Stimulated activated CD8-positive, alpha-beta memory T cell treated with anti-CD3 and anti-CD28 coated beads, Interleukin-7, amount 100 ng/mL, for 24 hours (primary cell): Measurements from ENCODE around the gene RAPGEF4.

Experiments used
- DNase-seq: peaks from one replicate; pipeline ENCODE4 v3.0.0-alpha.2; 2020; ENCODE audit warnings: low read depth

RAPGEF4 gene

DNA sequence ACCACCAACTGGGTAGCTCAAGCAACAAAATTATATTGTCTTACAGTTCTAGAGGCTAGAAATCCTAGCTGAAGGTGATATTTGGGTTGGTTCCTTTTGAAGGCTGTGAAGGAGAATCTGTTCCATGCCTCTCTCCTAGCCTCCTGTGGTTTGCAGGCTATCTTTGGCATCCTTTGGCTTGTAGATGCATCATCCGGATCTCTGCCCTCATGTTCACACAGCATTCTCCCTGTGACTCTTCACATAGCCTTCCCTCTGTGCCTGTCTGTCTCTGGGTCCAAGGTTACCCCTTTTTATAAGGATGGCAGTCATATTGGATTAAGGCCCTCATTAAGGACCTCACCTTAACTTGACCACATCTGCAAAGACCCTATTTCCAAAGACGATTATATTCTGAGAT lies 261.4 kb downstream of the RAPGEF4 start:
- DNase-seq: no peak

DNA sequence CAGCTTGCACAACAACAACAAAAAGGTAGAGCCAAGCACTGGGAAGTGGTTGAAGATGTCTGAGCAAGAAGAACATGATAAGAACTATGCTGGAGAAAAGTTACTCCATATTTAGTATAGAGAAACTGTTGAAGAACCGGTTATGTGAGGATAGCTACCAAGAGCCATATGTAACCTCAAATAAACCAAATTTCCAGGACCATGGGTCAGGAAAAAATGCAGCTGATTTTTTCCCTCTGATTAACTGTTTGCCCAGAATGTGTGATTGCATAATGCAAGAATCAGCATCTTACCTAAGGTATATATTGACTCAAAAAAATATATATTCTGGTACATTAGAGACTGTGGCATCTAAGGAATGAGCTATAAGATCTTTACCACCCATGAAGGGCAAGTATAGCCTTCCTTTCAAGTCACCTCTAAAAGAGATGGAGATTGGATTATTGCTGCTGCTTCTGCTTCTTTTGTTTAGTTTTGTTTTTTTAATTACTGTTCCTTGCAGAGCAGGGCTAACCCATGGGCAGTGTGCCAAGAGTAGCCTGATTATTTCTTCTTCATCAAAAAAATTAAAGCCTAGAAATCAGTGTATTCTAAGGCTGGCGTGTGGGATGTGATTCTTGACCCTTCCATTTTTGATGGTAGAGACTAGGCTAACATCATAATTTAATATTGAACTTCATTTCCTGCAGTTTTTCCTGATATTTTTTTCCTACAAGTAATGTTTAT lies 263.1 kb downstream of the RAPGEF4 start:
- no peak for DNase-seq

DNA sequence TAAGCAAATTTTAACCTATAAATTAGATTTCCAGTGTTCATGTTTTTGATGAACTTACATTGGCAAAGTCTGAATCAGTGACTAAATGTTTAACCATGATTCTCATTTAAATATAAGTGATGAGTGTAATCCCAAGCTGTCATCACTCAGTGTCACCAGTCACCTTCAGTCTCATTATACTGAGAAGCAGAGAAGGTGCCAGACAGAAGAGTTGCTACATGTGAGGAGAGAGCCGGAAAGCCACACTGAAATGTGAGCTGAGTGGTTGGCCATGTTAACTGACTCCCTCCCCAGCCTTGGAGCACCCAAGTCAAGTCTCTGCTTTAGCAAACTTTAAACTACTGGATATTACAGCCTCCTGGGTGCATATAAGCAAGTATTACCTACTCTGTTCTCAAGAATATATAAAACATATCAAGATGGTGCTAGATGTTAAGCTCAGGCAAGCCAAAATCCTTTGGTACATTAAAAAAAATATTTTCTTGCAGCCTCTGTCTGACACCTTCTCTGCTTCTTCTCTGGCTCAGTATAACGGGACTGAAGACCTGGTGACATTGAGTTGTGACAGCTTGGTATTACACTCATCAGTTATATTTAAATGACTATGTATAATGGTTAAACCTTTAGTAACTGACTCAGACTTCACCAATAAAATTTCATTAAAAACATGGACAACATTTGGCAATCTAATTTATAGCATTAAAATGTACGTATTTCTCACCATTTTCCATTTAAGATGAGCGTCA lies 264.2 kb downstream of the RAPGEF4 start:
- DNase-seq: no peak

DNA sequence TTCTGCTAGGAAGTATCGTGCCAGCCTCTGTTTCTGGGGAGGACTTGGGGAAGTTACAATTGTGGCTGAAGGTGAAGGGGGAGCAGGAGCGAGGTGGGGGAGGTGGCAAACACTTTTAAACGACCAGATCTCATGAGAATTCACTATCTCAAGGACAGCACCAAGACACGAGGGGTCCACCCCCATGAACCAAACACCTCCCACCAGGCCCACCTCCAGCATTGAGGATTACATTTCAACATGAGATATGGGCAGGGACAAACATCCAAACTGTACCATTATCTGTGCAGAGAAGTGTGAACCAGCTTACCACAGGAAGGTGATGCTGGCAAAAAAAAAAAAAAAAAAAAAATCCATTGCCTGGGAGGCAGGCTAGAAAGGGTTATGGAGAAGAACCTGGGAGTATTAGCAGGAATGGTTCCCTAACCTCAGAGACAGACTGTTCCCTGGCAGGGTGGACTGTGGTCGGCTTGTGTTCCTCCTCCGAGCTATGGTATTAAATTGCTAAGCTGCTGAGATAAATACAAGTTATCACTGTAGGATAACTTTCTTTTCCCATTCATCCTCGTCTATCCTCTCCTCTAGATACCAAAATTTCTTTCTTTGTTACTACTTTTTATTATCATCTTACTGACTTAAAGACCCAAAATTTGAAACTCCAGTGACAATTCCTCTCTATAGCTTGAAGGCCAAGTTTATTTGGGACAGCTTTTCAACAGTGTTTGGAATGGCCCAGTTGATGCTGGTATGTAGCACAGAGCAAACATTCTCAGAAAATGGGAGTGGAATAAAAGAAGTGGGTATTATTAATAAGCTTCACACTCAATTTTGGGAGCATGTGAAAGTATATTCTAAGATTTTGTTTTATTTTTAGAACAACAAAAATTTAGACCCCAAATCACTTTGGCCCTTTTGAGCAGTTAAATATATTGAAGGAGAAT lies 266.3 kb downstream of the RAPGEF4 start:
- DNase-seq: no peak

DNA sequence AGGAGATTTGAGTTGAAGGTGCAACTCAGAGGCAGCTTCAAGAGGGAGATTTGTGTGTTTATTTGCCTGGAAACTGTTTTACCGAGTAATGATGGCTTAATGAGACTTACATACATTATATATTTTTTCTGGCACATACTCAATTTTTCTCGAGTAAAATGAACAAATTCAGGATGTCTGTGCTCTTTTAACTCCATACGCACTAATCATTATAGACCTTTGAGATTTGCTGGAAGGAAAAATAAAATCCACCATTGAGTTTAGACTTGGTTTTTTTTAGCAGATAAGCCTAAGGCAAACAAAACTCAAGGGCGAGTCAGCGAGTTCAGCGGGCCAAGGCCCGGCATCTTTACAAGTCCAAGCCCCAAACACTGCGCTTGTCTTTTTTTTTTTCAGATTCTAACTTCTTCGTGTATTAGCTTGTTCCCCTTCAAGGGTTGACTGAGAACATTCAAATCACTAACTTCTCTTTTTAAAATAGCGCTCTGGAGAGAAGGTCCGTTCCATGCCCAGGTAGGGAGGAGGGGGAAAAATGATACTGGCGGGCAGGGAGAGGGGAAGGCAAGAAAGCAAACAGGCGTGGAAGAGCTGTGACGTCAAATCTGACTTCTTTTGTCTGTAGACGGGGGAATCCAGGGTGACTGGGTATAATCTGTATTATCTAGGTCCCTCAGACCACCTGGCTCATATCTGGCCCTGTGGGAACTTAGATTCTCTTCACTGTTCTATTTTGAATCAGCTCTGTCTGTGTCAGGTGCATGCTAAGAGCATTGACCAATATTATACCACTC lies 267.3 kb downstream of the RAPGEF4 start:
- no peak for DNase-seq

DNA sequence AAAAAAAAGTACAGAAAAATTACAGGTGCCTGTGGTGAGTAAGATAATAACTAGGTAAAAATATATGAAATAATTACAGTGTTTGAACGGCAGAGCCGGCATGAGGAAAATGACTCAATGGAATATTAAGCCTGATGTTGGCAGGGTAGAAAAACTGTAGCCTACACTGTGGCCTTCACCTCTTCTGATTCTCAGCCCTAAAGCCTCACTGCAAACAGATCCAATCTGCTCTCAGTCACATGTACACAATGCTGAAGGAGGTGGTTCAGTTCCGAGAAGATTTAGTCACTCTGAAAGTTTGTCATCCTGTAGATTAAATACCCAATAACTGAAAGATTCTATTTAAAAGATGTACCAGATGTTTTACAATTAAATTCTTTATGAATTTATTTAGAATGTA lies 273.1 kb downstream of the RAPGEF4 start:
- DNase-seq: no peak

DNA sequence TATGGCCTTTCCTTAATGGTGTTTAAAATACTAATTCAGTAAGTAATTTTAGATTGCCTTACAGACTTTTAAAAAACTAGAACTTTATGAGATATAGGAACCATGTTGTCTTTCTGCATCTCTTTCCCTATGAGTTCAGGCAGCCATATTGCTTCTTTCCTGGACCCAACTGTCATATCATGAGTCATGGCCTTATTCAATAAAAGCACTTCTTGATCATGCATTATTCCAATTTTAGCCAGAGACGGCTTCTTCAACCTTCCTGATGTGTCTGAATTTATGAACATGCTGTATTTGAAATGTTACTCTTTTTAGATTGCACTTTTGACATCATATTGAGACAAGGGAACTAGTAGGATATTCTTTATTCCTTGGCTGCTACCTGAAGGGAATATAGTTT lies 274.6 kb downstream of the RAPGEF4 start:
- DNase-seq: no peak

DNA sequence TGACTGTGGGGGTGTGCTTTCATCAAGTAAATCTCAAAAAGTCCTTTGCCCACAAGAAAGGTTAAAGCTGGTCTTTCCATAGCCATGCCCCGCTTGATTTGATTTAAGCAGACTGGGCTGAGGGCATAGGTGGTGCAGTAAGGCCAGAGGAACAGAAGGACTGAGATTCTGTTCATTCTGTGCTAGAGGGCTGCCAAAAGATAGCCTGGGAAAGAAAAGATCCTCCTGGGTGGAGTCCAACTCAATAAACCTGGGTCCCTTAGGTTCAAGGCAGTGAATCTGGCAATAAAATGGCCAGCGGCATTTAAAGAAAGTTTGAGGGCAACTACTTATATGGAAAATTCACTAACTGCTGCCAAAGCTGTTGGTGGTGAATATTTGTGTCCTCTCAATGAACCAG lies 280.8 kb downstream of the RAPGEF4 start:
- DNase-seq: no peak

DNA sequence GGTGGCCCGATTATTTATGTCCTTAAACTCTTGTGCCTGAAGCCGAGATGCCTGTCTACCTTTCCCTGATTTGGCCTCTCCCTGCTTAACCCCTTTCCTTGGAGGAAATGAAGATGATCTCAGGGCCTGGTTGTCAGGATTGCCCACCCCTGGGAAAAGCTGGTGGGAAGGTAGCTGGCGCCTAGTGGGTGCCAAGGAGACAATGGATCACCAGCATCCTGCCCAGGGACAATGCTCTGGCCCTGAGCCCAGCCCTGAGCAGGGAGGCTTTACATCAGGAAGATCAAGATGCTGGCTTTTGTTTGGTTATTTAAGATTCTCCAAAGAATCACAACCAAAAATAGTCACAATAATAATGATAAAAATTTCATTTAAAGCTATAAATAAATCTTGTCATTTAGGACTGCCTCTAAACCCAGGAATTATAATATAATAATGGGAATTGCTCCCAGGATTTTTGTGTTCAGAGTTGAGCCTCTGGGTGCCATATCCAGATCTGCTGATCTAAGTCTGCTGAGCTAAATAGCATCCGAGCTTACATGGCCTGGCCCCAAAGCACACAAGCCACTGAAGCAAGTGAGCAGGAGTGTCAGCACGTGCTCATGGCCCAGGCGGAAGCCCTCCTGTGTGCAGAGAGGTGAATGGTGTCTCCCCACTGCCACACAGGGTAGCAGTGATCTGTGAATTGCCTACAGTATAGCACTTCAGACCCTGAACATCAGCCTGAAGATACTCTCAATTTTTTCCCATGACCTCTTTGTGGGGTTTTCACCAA lies 282.2 kb downstream of the RAPGEF4 start:
- no peak for DNase-seq

DNA sequence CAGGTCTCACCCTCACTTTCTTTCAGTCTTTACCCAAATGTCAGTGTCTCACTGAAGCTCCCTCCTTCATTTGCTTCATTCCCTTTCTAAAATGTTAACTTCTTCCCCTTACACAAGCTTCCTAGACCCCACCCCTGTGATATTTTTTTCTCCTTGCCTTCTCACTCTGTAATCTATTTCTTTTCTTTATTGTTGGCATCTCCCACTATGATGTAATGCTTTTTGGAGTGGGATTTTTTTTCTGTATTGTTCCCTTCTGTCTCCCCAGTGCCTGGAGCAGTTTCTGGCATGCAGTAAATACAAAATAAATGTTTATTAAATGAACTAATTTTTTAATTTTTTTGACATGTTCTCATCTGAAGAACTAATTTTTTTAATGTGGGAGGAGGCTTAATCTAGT lies 284.1 kb downstream of the RAPGEF4 start:
- DNase-seq: no peak

DNA sequence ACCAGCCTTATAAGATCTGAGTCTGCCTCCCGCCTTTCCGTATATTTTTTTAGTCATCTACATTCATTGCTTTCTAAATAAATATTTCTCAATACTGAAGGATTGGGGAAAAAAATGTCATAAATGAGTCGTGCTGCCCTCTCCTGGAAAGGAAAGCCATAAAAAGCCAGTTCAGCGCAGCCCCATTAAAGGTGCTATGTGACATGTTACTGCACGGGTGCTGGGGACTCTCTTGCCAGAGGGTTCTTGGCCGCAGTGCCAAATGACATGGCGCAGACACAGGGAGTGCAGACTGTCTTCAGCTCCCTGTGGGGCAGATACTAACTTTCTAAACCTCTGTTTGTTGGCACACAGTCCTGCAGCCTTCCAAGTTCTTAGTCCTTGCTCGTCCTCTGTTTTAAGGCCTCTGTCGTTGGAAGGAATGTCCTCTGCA lies 286.3 kb downstream of the RAPGEF4 start:
- DNase-seq: no peak

DNA sequence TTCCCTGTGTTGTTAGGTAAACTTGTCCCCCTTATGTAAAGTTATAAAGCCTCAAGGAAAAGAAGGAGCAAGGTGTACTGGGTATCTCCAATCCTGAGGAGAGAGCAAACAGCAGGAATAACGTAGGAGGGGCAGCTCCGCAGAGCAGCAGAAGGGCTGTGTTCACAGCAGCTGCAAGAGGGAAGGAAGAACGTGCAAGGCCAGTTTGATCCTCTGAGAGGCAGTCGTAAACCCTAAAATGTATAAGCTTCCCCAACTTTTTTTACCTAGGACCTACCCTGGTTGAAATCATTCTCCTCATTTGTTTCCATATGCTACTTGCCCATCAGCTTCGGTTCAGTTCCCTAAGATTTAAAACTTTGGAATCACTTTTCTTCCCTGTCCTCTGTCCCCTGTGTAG lies 288.1 kb downstream of the RAPGEF4 start:
- no peak for DNase-seq

DNA sequence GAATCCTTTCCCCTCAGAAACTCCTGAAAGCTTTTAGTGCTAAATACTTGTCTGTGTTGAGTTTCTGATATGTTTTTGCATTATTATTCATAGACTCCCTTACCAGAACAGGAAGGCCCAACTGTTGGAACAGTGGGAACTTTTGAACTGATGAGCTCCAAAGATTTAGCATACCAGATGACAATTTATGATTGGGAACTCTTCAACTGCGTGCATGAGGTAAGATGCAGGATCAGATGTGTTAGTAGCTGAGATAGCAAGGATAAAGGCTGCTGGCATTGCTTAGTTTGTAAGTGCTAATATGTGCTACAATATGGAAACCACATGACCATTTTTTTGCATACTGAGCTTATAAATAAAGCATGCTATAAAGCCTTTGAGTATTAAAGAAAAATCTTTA lies 290.8 kb downstream of the RAPGEF4 start:
- DNase-seq: no peak

DNA sequence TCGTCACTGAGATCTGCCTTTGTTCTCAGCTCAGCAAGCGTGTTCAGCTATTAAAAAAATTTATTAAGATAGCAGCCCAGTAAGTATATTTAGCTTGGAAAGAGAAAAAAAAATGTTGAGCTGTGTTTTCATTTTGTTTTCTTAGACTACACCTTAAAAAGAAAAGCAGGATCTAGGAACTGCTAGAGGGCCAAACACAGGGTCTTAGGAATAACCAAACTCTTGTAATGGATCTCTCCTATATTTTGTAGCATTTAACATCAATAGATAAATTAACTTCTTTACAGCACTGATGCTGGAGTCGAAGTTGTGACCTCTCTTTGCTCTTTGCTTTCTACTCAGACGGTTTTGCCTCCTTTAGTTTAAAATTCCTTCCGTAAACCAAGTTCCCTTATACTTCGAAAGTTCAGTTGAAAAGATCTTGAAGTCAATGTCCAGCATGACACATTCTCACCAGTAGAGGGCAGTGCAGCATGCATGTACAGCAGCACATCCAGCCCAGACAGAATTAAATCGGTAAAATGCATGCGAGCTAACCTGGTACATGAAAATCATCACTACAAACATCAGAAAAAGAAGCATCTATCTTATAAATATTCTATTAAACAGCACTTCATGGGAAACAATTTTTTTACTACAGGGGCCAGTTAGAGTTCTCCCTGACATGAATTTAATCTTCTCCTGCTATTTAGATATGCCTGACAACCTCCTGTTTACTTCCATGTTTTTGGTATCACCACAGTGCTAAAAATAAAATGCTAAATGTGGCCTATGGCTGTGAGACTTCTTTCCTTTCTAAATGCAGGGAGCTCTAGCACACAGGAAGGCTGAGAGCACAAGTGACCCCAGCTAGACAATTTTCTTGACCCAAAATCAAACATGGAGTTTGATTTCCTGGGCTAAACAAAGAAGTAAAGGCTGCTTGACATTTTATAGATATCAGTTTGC lies 291.8 kb downstream of the RAPGEF4 start:
- DNase-seq: peak; percentile 56

DNA sequence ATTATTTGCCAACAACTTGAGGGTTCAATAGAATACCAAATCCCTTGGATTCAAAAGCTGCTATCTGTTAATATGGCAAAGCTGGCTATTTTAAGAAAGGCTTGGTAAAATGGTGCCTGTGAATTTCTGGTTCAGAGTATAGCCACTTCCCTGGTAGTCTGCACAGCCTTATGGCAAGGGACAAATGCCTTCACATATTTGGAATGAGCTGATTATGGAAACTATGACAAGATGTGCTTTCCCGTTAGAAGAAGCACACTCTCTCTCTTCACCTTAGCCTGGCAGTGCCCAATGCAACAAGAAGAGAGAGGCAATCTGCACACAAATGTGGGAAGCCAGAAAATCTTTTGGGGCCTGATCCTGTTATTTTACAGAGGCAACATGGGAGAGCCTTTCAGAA lies 292.5 kb downstream of the RAPGEF4 start:
- DNase-seq: no peak

DNA sequence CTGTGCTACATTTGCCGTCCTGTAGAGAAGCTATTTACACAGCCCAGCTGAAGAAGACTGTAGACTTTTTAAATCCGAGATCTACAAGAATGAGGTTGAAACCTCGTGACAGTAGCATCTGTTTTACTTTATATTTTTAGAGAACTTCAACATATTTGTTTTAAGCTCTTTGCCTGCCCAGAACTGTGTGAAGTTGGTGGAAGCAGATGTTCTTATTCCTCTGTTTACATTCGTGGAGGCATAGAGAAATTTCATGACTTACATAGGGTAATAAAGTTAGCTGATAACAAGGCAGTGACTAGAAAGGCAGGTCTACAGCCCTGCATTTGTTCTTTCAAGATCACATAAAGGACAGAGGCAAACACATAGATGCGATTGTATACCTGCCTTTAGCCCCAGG lies 293.0 kb downstream of the RAPGEF4 start:
- no peak for DNase-seq

DNA sequence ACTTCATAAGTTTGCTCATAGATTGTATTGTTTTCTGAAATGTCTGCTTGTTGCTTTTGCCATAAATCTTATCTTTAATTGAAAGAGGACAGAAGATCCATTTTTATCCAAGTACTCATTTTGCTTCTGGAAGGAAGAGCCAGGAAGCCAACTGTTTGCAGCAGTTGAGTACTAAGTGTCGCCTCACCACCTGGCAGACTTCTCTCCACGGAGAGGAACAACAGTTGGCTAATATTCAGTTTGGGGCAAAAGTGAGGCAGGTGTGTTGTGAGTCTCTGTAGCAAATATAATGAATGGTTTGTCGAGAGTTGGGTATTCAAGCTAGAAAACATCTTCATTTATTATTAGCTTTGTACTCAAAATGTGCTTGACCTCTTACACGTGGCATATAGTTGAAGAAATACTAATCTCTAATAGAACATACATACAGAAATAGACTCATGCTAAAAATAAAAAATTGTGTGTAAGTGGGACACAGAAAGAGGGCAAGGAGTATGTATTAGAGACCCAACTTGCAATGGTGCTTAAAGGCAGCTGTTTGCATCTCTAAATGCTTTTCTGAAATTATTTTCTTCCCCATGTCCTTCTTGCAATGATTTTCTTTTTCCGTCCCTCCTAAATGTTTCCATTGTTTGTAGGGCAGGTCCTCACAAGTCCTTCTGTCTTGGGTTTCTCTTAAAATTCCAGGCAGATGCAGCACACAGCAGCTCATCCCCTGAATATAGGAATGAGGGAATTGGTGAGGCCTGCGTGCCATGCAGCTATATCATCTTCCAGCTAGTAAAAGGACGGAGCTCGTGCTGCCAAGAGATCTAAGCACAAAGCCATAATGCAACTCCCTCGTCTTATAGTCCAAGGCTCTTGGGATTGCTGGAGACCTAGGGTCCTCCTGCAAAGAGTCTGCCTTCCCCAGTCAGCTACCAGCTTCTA lies 295.2 kb downstream of the RAPGEF4 start:
- no peak for DNase-seq

DNA sequence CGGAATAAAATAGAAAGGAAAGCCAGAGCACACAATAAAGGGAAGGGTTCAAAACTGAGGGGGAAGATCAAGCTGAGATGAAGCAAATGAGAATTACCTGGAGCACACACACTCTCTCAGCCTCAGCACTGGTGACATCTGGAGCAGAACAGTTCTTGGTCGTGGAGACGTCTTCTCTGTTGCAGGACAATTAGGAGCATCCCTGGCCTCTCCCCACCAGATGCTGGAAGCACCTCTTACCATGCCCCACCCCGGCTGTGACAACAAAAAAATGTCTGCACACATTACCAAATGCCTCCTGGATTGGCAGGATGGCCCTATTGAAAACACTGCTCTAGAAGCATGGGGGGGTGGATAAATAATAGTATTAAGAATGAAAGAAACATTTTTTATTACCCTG lies 296.4 kb downstream of the RAPGEF4 start:
- DNase-seq: no peak

DNA sequence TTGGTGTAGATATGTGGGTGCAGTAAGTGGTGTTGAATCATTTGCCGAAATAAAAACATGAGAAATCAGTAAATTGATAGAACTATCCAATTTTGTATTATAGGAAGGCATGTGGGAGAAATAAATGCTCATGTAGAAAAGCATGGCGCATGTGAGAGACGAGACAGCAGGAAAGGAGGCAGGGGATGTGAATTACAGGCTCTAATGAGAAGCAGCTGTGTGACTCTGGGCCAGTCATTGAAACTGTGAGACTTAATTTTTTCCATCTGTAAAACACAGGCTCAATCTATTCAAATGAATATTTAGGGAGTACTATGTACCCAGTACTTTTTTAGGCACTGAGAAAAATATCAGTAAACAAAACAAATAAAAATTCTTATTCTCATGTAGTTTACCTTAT lies 297.4 kb downstream of the RAPGEF4 start:
- DNase-seq: no peak
